NB4 (cell line): ENCODE measurements around the gene ZNF444.

ENCODE experiments used
- POLR2A ChIP-seq: IDR thresholded peaks from 2 replicates; pipeline ENCODE4 v1.6.1; 2011; ENCODE audit warnings: mild to moderate bottlenecking; ENCODE audit not compliant: insufficient read length; ENCODE audit errors: extremely low read depth
- TF ChIP-seq, protein P1 (sequence below): IDR thresholded peaks from one replicate; pipeline ENCODE4 v1.5.1; 2012; ENCODE audit warnings: low read depth, low read length

DNA sequence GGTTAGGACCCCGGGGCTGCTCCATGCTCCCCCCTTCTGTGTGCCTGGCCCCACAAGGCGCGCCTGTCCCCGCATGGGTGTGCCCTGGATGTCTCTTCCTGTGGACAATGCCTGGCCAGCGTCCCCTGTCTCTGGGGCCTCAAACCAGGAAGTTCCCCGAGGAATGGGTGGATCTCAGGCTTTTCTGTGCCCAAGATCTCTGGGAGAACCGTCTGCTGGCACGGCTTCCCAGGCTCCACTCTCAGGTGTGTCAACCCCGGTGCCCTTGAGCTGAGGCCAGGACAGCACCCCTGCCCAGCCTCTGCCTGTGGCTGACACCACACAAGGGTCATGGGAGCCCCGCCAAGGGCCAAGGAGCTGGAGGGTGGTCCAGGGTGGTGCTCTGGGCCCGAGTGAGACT lies 15.7 kb downstream of the ZNF444 start:
- TF ChIP-seq, protein P1, sequence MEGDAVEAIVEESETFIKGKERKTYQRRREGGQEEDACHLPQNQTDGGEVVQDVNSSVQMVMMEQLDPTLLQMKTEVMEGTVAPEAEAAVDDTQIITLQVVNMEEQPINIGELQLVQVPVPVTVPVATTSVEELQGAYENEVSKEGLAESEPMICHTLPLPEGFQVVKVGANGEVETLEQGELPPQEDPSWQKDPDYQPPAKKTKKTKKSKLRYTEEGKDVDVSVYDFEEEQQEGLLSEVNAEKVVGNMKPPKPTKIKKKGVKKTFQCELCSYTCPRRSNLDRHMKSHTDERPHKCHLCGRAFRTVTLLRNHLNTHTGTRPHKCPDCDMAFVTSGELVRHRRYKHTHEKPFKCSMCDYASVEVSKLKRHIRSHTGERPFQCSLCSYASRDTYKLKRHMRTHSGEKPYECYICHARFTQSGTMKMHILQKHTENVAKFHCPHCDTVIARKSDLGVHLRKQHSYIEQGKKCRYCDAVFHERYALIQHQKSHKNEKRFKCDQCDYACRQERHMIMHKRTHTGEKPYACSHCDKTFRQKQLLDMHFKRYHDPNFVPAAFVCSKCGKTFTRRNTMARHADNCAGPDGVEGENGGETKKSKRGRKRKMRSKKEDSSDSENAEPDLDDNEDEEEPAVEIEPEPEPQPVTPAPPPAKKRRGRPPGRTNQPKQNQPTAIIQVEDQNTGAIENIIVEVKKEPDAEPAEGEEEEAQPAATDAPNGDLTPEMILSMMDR: no peak
- no peak for TF ChIP-seq POLR2A
